ENCODE measurements around the gene AP2B1.
A peak's percentile ranks its signal among the peaks of the same experiment; 100 is the strongest.

The AP2B1 gene

DNA sequence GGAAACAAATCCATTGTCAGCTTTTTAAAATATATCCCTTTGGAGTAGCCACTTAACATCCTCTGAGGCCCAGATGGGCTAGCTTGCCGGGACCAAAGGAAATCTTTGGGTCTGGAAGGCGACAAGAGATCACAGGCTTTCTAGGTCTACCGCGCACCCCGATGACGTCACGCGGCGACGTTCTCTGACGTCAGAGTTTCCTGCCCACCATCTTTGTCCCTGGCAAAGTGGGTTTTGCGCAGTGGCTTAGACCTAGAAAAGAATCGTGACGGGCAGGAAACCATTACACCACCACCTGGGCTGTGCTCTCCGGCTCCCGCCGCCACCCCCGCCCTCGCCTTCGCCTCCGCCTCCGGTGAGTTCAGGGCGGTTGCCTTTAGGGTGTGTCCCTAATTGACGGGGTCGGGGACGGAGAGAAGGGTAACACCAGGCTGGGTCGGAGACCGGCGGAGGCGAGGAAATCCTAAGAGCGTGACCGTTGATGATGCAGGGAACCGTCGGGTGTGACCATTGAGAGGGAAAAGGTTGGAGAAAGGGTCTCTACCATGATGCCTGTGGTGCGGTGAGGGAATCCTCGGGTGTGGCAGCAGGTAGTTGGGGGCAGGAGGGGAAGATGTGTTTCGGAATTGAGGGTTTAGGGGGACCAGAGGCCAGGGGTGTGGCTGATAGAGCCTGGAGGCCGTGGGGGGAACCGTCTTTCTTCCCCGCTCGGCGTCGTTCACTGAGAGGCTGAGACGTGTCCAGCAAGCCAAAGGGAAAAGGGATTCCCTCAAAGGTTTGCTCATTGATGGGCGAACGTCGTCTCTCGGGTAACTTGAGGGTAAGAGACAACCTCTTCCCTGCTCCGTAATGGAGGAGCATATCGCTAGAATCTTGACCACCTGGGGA lies at the start of gene AP2B1:
AP2B1 (plus strand) TSS at position 249 of the 888 bp plus-strand sequence. CDS start 6,709 bp downstream, outside the sequence.
- Histone ChIP-seq H3K9me3 (ENCODE audit: low read length) (no peaks in the 10 kb centered on the region), H3K4me1 (ENCODE audit: insufficient read depth, low read length) (peaks cover 7% of the 10 kb centered on the region)

DNA sequence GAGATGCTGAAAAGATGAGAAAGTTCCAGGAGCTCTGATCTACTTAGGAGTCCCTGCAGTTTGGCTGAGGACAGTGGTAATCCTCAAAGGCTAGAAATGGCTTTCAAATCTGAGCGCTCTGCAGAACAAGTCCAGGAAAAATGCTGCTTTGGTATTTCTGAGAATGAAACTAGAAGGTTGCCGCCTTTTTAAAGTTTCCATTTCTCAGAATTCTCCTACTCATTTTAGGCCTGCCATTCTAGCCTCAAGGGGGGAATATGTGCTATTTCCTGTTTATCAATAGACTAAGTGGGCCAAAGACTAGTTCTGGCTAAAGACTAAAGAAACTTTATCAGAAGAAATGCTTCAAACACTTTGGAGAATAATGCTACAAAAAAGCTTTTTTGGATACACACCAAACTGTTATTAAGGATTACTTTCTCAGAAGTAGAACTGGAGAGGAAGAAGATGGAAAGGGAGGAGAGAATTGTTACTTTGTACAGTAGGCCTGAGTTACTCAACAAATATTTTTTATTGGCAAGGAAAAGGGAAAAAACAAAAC lies 49.5 kb upstream of the AP2B1 start, which contains the start of gene SLFN12L:
SLFN12L (minus strand) TSS at position 78 of the 541 bp plus-strand sequence. CDS start 15,314 bp downstream, outside the sequence.
- Histone ChIP-seq H3K4me3 (ENCODE audit: low read length) (no peak within 1 kb of the TSS), H3K9me3 (ENCODE audit: low read length) (no peaks in the 10 kb centered on the region), H3K36me3 (ENCODE audit: insufficient read depth, low read length) (no peaks in the 10 kb centered on the region)

More for the DNA sequence above, at the start of gene AP2B1:
- H3K36me3 ChIP-seq (ENCODE audit: insufficient read depth, low read length) = no peaks in the 10 kb centered on the region
- H3K27me3 ChIP-seq (ENCODE audit: insufficient read depth, low read length) = no peaks in the 10 kb centered on the region
- peak within 1 kb of the TSS; percentile 59 for H3K4me3 ChIP-seq (ENCODE audit: low read length)
- H2AFZ ChIP-seq (ENCODE audit: low read depth, low read length) = peak within 1 kb of the TSS; percentile 62

DNA sequence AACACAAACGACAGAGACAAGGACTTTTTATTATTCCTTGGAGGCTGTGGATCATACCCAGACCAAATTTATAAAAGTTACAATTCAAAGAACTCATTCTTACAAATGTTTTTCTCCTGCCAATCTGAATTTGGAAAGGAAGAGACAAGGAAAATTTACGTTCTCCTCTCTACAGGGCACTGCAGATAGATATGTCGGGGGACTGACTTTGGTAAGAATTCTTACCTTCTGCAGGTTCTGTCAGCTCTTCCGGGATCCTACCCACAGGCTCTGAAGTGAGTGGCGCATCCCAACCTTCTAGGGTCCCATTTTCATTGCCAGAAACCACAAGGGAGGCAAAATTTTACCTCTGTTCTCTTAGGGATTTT lies 47.5 kb upstream of the AP2B1 start:
- no peaks in the 10 kb centered on the region for H3K36me3 ChIP-seq (ENCODE audit: insufficient read depth, low read length)
- no peak overlapping the region for H2AFZ ChIP-seq (ENCODE audit: low read depth, low read length)
- H3K4me3 ChIP-seq (ENCODE audit: low read length) = no peak overlapping the region

More for the DNA sequence above, 49.5 kb upstream of the AP2B1 start, which contains the start of gene SLFN12L:
- peaks cover 20% of the 10 kb centered on the region for H3K27me3 ChIP-seq (ENCODE audit: insufficient read depth, low read length)
- no peak within 1 kb of the TSS for H2AFZ ChIP-seq (ENCODE audit: low read depth, low read length)
- H3K4me1 ChIP-seq (ENCODE audit: insufficient read depth, low read length) = no peaks in the 10 kb centered on the region

DNA sequence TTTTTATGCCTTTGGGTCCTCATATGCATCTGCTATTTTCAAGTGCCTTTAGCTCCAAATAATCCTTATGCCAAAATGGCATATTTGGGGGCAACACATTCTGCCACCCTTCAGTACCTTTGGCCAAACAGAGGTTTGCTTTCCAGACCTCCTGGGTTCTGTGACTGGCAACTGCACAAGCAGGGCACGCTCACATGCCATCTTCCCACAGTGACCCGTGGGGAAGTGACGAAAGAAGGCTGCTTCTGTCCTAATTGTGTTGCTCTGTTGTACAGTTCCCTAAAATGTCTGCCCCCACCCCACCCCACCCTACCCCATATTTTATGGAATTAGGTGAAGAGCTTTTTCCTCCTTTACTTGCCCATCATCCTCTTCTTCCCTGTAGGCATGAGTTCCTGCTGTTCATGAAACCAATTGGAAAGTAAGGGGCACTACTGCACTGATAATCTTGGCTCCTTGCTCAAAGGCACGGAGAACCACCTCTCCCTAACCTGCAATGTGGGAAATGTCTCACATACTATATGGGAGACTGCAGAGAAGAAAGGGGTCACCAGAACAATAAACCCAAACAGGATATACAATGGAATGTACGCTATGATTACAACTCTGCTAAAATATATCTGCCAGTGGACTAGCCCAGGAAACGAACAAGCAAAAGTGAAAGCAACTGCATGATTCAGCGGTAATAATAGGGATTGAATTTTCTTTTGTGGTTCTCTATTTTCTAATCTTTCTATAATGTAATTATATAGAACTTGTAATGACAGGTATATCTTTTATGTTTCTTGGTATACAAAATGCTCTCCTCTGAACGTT lies 46.3 kb upstream of the AP2B1 start:
- Histone ChIP-seq H3K4me3 (ENCODE audit: low read length) (no peak overlapping the region), H3K36me3 (ENCODE audit: insufficient read depth, low read length) (no peaks in the 10 kb centered on the region), H3K27me3 (ENCODE audit: insufficient read depth, low read length) (peaks cover 22% of the 10 kb centered on the region), H3K4me1 (ENCODE audit: insufficient read depth, low read length) (no peaks in the 10 kb centered on the region), H2AFZ (ENCODE audit: low read depth, low read length) (no peak overlapping the region), H3K9me3 (ENCODE audit: low read length) (no peaks in the 10 kb centered on the region)

More for the DNA sequence above, 47.5 kb upstream of the AP2B1 start:
- H3K4me1 ChIP-seq (ENCODE audit: insufficient read depth, low read length) = no peaks in the 10 kb centered on the region
- no peaks in the 10 kb centered on the region for H3K9me3 ChIP-seq (ENCODE audit: low read length)
- H3K27me3 ChIP-seq (ENCODE audit: insufficient read depth, low read length) = peaks cover 20% of the 10 kb centered on the region

DNA sequence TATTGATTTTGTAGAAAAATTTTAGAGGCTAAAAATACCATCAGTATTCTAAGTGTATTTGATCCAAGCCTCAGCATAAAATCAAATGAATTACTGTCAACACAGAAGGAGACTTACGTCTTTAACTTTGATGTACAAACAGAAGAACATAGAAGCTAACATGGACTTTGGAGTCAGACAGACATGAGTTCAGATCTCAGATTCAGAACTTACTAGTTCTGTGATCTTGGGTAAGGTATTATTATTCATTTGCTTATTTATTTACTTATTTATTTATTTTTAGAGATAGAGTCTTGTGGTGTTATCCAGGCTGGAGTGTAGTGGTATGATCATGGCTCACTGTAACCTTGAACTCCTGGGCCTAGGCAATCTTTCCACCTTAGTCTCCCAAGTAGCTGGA lies 45.7 kb upstream of the AP2B1 start:
- Histone ChIP-seq H3K4me3 (ENCODE audit: low read length) (no peak overlapping the region), H3K27me3 (ENCODE audit: insufficient read depth, low read length) (peaks cover 25% of the 10 kb centered on the region), H3K9me3 (ENCODE audit: low read length) (no peaks in the 10 kb centered on the region), H2AFZ (ENCODE audit: low read depth, low read length) (no peak overlapping the region), H3K4me1 (ENCODE audit: insufficient read depth, low read length) (no peaks in the 10 kb centered on the region), H3K36me3 (ENCODE audit: insufficient read depth, low read length) (no peaks in the 10 kb centered on the region)

DNA sequence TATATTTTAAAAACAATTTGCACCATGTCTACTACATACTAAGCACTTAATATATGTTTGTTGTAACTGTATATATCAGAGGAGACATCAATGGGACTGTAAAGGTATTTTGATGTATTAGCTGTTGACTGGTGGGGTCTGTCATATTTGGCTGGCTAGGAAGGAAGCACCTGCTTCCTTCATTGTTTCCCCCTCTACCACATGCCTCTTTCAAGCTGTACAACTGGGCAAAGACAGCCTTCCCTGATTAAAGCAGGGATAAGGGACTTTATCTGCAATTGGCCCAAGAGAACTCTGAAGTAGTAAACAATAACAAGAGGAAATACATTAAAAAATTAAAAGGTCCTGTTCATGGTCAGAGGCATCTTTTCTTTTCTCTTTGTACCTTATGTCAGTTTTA lies 44.1 kb upstream of the AP2B1 start:
- Histone ChIP-seq H3K4me3 (ENCODE audit: low read length) (no peak overlapping the region), H3K36me3 (ENCODE audit: insufficient read depth, low read length) (no peaks in the 10 kb centered on the region), H3K9me3 (ENCODE audit: low read length) (no peaks in the 10 kb centered on the region), H3K27me3 (ENCODE audit: insufficient read depth, low read length) (peaks cover 24% of the 10 kb centered on the region), H2AFZ (ENCODE audit: low read depth, low read length) (no peak overlapping the region), H3K4me1 (ENCODE audit: insufficient read depth, low read length) (no peaks in the 10 kb centered on the region)

DNA sequence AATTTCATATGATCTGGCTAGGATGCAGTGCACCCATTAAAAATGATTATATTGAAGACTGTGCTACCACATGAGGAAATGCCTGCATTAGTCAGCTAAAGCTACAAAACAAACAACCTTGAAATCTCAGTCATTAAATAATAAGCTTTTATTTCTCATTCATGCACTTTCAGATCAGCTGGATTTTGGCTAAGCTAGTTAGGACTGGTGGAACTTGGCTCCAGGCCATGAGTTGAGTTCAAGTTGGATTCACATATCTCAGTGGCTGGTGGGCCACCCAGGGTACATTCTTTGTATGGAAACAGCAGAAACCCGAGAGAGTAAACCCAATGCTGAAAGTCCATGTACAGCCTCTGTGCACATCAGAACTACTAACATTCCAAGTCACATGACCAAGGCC lies 43.3 kb upstream of the AP2B1 start:
- Histone ChIP-seq H3K9me3 (ENCODE audit: low read length) (no peaks in the 10 kb centered on the region), H2AFZ (ENCODE audit: low read depth, low read length) (no peak overlapping the region), H3K27me3 (ENCODE audit: insufficient read depth, low read length) (peaks cover 28% of the 10 kb centered on the region), H3K36me3 (ENCODE audit: insufficient read depth, low read length) (no peaks in the 10 kb centered on the region), H3K4me1 (ENCODE audit: insufficient read depth, low read length) (no peaks in the 10 kb centered on the region), H3K4me3 (ENCODE audit: low read length) (no peak overlapping the region)

DNA sequence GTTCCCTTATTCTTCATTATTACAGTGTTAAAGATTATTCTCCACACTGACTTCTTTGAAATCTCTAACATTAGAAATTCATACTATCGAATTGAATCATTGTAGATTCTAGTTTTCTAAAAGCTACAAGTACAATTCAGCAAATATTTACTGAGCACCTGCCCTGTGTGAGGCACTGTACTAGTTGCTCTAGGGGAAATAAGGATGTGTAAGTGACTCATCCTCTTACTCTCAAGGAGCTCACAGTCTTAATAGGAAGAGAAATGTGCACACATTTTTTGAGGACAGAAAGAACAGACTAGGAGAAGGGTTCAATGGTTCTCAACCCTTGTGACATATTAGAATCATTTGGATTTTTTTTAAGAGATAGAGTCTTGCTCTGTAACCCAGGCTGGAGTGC lies 42.0 kb upstream of the AP2B1 start:
- Histone ChIP-seq H3K9me3 (ENCODE audit: low read length) (no peaks in the 10 kb centered on the region), H3K36me3 (ENCODE audit: insufficient read depth, low read length) (no peaks in the 10 kb centered on the region), H3K4me3 (ENCODE audit: low read length) (no peak overlapping the region), H3K4me1 (ENCODE audit: insufficient read depth, low read length) (no peaks in the 10 kb centered on the region), H2AFZ (ENCODE audit: low read depth, low read length) (no peak overlapping the region), H3K27me3 (ENCODE audit: insufficient read depth, low read length) (peaks cover 26% of the 10 kb centered on the region)

DNA sequence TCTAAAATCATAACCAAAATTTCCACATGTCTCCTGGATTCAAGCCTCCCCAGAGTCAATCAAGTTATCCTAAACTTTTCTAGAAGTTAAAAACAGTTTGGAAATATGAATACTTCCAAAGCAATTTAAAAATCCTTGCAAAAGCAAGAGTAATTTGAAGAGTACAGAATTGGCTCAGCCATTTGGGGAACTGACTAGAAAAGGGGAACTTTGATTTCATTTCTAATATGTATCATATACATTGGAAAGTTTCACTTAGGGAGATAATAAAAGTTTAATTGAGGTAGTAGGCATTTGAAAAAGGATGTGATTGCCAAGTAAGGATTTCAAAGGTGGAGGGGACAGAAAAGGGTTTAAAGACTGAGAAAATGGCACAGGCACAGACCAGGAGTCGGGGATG lies 40.6 kb upstream of the AP2B1 start:
- Histone ChIP-seq H3K27me3 (ENCODE audit: insufficient read depth, low read length) (peaks cover 17% of the 10 kb centered on the region), H2AFZ (ENCODE audit: low read depth, low read length) (no peak overlapping the region), H3K4me3 (ENCODE audit: low read length) (no peak overlapping the region), H3K36me3 (ENCODE audit: insufficient read depth, low read length) (no peaks in the 10 kb centered on the region), H3K9me3 (ENCODE audit: low read length) (no peaks in the 10 kb centered on the region), H3K4me1 (ENCODE audit: insufficient read depth, low read length) (no peaks in the 10 kb centered on the region)

DNA sequence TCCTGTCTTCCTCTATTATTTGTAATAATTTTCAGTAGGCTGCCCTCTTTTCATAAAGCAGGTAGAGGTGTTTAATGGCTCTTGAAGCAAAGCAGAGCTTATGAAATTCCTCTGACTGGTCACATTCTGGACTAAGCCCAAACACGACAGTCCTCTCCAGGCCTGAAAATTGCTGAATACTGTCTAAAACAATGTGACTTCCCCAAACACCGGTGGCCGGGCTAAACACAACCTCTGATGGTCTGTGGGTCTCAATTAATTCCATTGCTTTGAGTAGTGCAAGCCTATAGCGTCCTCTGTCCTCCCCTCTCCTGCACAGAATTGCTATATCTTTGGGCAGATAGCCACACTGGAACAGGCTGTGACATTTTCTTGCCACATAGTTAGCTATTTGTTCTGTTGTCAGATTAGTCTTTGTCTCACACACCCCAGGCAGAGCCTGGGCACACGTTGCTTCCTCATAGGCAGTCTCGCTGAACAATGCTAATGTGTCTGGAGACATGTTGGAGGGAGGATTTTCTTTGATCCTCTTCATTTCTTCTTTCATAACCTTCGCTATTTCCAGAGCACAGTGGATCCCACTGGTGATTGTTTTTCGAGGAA lies 38.8 kb upstream of the AP2B1 start:
- Histone ChIP-seq H3K36me3 (ENCODE audit: insufficient read depth, low read length) (no peaks in the 10 kb centered on the region), H3K4me1 (ENCODE audit: insufficient read depth, low read length) (no peaks in the 10 kb centered on the region), H3K4me3 (ENCODE audit: low read length) (no peak overlapping the region), H2AFZ (ENCODE audit: low read depth, low read length) (no peak overlapping the region), H3K27me3 (ENCODE audit: insufficient read depth, low read length) (peaks cover 18% of the 10 kb centered on the region), H3K9me3 (ENCODE audit: low read length) (no peaks in the 10 kb centered on the region)

DNA sequence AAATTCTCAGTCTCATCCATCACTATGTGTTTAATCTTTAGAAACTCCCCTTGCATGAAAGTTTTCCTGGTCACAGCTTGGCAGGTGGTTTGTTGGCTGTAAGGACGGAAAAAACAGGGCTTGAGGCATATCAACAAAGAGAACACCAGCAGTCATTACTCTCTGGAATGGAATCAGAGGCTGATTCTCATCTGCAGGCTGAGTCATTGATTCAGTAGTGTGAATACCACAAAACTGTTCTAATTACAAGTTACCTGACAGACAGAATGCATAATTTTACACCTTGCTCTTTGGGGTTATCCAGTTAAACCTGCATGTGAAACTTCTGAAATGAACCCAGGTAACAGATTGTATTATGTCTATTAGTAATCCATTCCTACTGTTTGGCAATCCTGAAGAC lies 38.1 kb upstream of the AP2B1 start:
- H3K4me3 ChIP-seq (ENCODE audit: low read length) = no peak overlapping the region
- H3K4me1 ChIP-seq (ENCODE audit: insufficient read depth, low read length) = no peaks in the 10 kb centered on the region
- H3K36me3 ChIP-seq (ENCODE audit: insufficient read depth, low read length) = no peaks in the 10 kb centered on the region
- no peak overlapping the region for H2AFZ ChIP-seq (ENCODE audit: low read depth, low read length)
- no peaks in the 10 kb centered on the region for H3K9me3 ChIP-seq (ENCODE audit: low read length)
- peaks cover 18% of the 10 kb centered on the region for H3K27me3 ChIP-seq (ENCODE audit: insufficient read depth, low read length)

DNA sequence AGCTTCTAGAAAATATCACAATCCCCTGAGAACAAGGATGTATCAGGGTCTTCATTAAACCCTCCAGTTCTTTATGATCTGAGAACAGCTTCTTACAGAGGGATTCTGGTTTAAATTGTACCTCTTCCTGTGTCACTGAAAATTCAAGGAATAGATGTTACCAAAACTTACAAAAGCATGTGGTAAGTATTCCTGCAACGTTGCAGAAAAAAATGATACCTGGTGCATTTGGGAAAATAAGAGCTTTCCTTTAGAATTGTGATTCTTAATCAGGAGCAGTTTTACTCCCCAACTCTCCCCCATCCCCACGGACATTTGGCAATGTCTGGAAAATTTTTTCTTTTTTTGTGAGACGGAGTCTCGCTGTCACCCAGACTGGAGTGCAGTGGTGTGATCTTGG lies 33.8 kb upstream of the AP2B1 start:
- H2AFZ ChIP-seq (ENCODE audit: low read depth, low read length) = no peak overlapping the region
- no peaks in the 10 kb centered on the region for H3K9me3 ChIP-seq (ENCODE audit: low read length)
- no peaks in the 10 kb centered on the region for H3K36me3 ChIP-seq (ENCODE audit: insufficient read depth, low read length)
- H3K4me3 ChIP-seq (ENCODE audit: low read length) = no peak overlapping the region
- peaks cover 13% of the 10 kb centered on the region for H3K27me3 ChIP-seq (ENCODE audit: insufficient read depth, low read length)
- no peaks in the 10 kb centered on the region for H3K4me1 ChIP-seq (ENCODE audit: insufficient read depth, low read length)
